ENCODE results near the gene KLF18. TPM values are rescaled to one million over a fixed set of nuclear protein-coding genes. Genes with fewer than 3 reads are reported as not detected.

The KLF18 gene
- total RNA-seq = not detected

DNA sequence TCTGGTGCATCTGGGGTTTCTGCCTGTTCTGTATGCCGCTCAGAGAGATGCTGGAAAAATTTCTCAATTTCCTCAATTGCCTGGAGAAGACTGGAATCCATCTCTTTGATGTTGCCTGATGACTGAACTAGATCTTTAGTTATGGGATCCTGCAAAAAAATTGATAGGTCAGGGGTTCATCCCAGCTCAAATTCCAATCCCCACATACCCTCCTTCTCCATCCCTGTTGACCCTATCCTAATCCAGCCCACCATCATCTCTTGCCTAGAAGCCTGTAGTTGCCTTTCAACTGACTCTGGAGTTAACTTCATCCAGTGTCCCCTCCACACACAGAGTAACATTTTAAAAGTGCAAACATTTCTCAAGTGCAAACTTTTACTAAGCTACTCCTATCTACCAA lies at the start of gene KLF18:
Gene KLF18, minus strand, starts transcription at position 101 of the 400 bp plus-strand sequence. Its CDS starts 0 bp downstream, at position 101.
- CTCF ChIA-PET = no interaction called here
- Mint-ChIP-seq H3K27me3 (no peaks in the 10 kb centered on the region), H3K36me3 (ENCODE audit: low read depth) (no peaks in the 10 kb centered on the region), H3K4me3 (no peak within 1 kb of the TSS), H3K9me3 (peaks cover 15% of the 10 kb centered on the region), H3K27ac (no peak within 1 kb of the TSS), H3K4me1 (no peaks in the 10 kb centered on the region)
- no peak for DNase-seq
- POLR2A ChIA-PET = no interaction called here

DNA sequence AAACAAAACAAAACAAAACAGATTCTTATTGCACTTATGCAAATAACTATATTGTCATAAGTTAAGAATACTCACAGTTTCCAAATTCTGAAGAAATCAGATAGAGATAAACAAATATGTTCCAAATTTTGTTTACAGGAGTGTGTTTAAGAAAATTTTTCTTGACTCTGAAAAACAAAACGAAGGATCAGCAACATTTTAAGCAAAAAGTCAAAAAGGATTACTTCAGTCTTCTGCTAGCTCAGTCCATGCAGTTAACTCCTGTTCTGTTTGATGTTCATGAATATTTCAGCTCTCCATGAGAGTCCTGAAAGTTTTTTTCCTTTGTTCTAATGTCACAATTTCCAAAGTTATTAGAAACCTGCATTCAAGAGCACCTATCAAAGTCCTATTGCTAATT lies 33.2 kb upstream of the KLF18 start:
- H3K9me3 Mint-ChIP-seq = peaks cover 14% of the 10 kb centered on the region
- H3K36me3 Mint-ChIP-seq (ENCODE audit: low read depth) = no peaks in the 10 kb centered on the region
- DNase-seq = no peak
- H3K27me3 Mint-ChIP-seq = peaks cover 11% of the 10 kb centered on the region
- ChIA-PET POLR2A (no interaction called here), CTCF (no interaction called here)
- H3K4me3 Mint-ChIP-seq = no peak overlapping the region
- no peak overlapping the region for H3K27ac Mint-ChIP-seq
- H3K4me1 Mint-ChIP-seq = no peaks in the 10 kb centered on the region

DNA sequence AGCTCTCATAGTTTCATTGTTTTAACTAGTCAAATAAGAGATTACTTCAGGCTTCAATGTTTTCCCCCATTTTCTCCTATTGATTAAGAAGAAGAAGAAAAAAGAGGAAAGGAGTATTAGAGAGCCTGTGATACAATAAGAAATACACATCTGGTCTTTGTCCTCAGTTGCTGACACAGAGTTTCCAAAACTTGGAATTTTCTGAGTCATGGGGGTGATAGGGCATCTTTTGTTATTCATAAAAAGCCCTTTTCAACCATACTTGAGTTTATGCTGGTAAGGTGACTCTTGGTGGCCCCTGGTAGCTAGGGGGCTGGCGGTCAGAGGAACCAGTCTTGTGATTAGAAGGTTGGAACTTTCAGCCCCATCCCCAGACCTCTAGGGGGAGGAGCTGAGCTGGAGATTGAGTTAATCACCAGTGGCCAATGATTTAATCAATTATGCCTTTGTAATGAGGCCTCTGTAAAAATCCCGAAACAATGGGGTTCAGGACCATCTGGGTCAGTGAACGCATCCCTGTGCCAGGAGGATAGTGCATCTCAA lies 28.9 kb upstream of the KLF18 start:
- H3K4me1 Mint-ChIP-seq = peaks cover 6% of the 10 kb centered on the region
- H3K36me3 Mint-ChIP-seq (ENCODE audit: low read depth) = peaks cover 4% of the 10 kb centered on the region
- POLR2A ChIA-PET = no interaction called here
- CTCF ChIA-PET = interaction anchor here (1.6 kb wide), 1 partner anchor 9 kb away, joined by 4 read pairs; no protein-coding TSS in a partner anchor
- H3K27ac Mint-ChIP-seq = no peak overlapping the region
- peaks cover 18% of the 10 kb centered on the region for H3K9me3 Mint-ChIP-seq
- DNase-seq = no peak
- no peak overlapping the region for H3K4me3 Mint-ChIP-seq
- peaks cover 16% of the 10 kb centered on the region for H3K27me3 Mint-ChIP-seq

DNA sequence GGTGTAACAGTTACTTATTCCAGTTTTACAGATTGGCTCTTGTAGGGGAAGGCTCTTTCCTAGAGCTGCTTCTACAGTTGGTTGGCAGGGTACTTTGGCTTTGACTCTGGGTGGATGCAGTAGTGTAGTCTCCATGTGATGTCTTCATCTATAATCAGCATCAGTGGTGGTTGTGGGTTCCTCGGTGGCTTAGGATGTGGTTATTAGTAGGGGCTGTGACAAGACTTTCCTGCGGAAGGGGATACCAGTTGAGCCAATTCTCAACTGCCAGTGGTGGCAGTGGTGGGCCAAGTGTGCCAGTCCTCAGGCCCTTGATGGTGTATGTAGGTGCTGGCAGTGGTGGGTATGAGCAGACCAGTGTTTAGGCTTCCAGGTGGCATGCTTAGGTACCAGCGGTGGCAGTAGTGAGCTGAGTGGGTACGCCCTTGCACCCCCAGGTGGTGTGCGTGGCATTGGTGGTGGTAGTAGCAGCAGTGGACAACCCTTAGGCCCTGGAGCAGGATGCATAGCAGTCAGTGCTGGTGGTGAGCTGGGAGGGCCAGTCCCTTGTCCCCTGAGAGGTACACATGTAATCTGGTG lies 27.2 kb upstream of the KLF18 start:
- ChIA-PET POLR2A (no interaction called here), CTCF (no interaction called here)
- Mint-ChIP-seq H3K27ac (peak overlapping the region; percentile 51), H3K27me3 (peaks cover 12% of the 10 kb centered on the region), H3K4me3 (no peak overlapping the region), H3K9me3 (peaks cover 6% of the 10 kb centered on the region), H3K4me1 (peaks cover 6% of the 10 kb centered on the region), H3K36me3 (ENCODE audit: low read depth) (peaks cover 4% of the 10 kb centered on the region)
- DNase-seq = peak; percentile 10

DNA sequence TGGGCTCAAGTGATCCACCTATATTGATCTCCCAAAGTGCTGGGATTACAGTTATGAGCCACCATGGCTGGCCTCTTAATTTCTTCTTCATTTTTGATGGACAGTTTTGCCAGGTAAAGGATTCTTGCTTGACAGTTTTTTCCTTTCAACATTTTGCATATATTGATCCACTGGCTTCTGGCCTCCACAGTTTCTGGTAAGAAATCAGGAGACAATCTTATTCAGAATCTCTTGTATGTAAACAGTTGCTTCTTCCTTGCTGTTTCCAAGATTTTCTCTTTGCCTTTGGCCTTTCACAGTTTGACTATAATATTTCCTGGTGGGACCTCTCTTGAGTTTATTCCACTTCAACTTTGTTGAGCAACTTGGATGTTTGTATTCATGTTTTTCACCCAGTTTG lies 20.1 kb upstream of the KLF18 start:
- Mint-ChIP-seq H3K36me3 (ENCODE audit: low read depth) (no peaks in the 10 kb centered on the region), H3K27me3 (peaks cover 3% of the 10 kb centered on the region), H3K4me1 (no peaks in the 10 kb centered on the region), H3K9me3 (no peaks in the 10 kb centered on the region), H3K4me3 (no peak overlapping the region), H3K27ac (no peak overlapping the region)
- DNase-seq = no peak
- CTCF ChIA-PET = interaction anchor here (0.6 kb wide), 1 partner anchor 142 kb away, joined by 3 read pairs; no protein-coding TSS in a partner anchor
- POLR2A ChIA-PET = no interaction called here

DNA sequence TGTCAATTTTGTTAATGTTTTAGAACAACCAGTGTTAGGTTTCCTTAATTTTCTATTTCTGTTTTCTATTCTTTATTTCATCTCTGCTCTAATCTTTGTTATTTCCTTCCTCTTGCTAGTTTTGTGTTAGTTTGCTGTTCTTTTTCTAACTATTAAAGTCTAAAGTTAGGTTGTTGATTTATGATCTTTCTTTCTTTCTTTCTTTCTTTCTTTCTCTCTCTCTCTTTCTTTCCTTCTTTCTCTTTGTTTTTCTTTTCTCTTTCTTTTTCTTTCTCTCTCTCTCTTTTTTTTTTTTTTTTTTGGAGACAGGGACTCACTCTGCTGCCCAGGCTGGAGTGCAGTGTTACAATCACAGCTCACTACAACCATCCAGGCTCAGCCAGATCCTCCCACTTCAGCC lies 17.4 kb upstream of the KLF18 start:
- CTCF ChIA-PET = interaction anchor here (0.6 kb wide), 1 partner anchor 241 kb away, joined by 3 read pairs; no protein-coding TSS in a partner anchor
- POLR2A ChIA-PET = no interaction called here
- Mint-ChIP-seq H3K9me3 (no peaks in the 10 kb centered on the region), H3K27me3 (peaks cover 3% of the 10 kb centered on the region), H3K4me1 (no peaks in the 10 kb centered on the region), H3K27ac (no peak overlapping the region), H3K4me3 (no peak overlapping the region), H3K36me3 (ENCODE audit: low read depth) (no peaks in the 10 kb centered on the region)
- no peak for DNase-seq

DNA sequence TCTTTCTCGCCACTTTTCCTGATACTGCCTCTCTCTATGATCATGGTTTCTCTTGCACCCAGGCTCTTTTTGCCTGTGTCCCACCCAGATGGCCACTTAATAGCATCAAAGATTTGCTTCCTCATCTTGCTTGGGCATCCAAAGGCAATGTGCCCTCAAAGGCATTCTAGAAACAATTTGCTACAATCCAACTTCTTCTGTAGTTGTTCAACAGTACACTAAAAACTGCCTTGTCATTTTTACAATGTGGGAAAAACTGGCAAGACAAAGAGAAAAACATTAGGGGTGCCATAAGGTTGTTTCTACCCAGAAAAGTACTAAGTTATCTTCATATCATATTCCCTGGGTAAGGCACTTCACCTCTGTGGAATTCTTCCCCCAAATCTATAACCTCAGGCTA lies 16.5 kb upstream of the KLF18 start:
- H3K4me1 Mint-ChIP-seq = no peaks in the 10 kb centered on the region
- H3K4me3 Mint-ChIP-seq = no peak overlapping the region
- H3K27ac Mint-ChIP-seq = no peak overlapping the region
- no peak for DNase-seq
- H3K9me3 Mint-ChIP-seq = no peaks in the 10 kb centered on the region
- ChIA-PET POLR2A (no interaction called here), CTCF (no interaction called here)
- no peaks in the 10 kb centered on the region for H3K36me3 Mint-ChIP-seq (ENCODE audit: low read depth)
- H3K27me3 Mint-ChIP-seq = no peaks in the 10 kb centered on the region

DNA sequence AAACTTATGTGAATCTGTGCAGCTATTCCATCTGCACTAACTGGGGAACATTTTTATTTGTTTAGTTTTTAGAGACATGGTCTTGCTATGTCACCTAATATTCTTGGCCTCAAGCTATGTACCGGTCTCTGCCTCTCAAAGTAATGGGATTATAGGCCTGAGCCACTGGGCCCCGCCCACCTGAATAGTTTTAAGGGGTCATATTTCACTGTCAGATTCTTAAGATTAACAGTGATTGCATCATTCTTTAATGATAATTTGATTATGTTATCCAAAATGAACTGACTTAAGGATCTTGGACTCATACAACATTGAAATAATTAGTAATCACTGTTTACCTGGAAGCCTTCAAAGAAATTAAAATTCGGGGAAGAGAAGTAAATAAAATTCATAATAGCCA lies 12.6 kb upstream of the KLF18 start:
- POLR2A ChIA-PET = no interaction called here
- no peaks in the 10 kb centered on the region for H3K36me3 Mint-ChIP-seq (ENCODE audit: low read depth)
- CTCF ChIA-PET = no interaction called here
- H3K9me3 Mint-ChIP-seq = no peaks in the 10 kb centered on the region
- no peak for DNase-seq
- H3K27ac Mint-ChIP-seq = no peak overlapping the region
- no peak overlapping the region for H3K4me3 Mint-ChIP-seq
- H3K4me1 Mint-ChIP-seq = no peaks in the 10 kb centered on the region
- peaks cover 14% of the 10 kb centered on the region for H3K27me3 Mint-ChIP-seq

DNA sequence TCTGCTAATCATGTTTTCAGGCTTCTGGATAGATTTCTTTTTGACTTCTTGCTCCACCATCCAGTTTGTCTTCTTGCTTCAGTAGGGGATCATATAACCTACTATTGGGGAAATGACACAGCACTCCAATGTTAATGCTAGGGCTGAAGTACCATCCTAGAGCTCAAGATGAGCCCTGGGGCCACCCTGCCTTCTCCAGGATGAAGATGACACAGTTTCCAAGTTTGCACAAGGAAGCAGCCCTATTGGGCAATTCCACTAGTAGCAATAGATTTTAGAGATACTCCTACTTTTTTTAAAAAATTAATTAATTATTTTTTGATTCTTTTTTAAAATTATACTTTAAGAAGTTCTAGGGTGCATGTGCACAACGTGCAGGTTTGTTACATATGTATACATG lies 11.3 kb upstream of the KLF18 start:
- Mint-ChIP-seq H3K4me3 (no peak overlapping the region), H3K27me3 (peaks cover 14% of the 10 kb centered on the region), H3K36me3 (ENCODE audit: low read depth) (no peaks in the 10 kb centered on the region), H3K9me3 (no peaks in the 10 kb centered on the region), H3K27ac (no peak overlapping the region), H3K4me1 (no peaks in the 10 kb centered on the region)
- ChIA-PET POLR2A (no interaction called here), CTCF (no interaction called here)
- no peak for DNase-seq

DNA sequence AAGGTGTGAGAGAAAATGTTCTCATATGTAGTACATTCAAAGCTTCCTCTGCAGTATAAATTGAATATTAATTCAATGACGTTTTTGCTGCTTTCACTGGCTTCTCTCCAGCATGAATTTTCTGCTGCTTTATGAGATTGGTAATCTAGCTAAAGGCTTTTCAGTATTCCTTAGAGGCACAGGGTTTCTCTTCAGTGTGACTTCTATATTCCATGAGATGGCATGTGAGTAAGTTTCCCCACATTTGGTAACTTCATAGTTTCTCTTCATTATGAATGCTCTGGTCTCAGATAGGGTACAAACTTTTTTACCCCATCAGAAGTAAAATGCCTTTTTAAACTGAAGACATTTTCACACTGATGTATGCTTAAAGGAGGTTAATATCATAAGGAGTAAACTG lies 10.4 kb upstream of the KLF18 start:
- Mint-ChIP-seq H3K9me3 (no peaks in the 10 kb centered on the region), H3K36me3 (ENCODE audit: low read depth) (no peaks in the 10 kb centered on the region), H3K27ac (no peak overlapping the region), H3K27me3 (peaks cover 14% of the 10 kb centered on the region), H3K4me3 (no peak overlapping the region), H3K4me1 (no peaks in the 10 kb centered on the region)
- ChIA-PET POLR2A (no interaction called here), CTCF (no interaction called here)
- DNase-seq = no peak

DNA sequence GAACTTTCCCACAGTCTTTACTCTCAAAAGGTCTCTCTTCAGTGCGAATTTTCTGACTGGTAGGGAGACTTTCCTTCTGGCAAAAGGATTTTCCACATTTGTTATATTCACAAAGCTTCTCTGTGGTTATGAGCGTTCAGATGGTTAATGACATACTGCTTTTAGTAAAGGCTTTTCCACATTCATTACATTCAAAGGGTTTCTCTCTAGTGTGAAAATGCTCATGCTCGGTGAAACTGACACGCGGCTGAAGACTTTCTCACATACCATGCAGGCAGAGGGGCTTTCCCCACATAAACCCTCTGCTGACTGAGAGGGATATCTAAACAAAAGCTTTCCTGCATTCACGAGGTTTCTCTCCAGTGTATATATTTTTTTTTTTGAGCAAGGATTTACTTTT lies 9.9 kb upstream of the KLF18 start:
- no peaks in the 10 kb centered on the region for H3K36me3 Mint-ChIP-seq (ENCODE audit: low read depth)
- H3K4me3 Mint-ChIP-seq = no peak overlapping the region
- no peaks in the 10 kb centered on the region for H3K9me3 Mint-ChIP-seq
- POLR2A ChIA-PET = no interaction called here
- no peak for DNase-seq
- H3K4me1 Mint-ChIP-seq = no peaks in the 10 kb centered on the region
- no peak overlapping the region for H3K27ac Mint-ChIP-seq
- peaks cover 14% of the 10 kb centered on the region for H3K27me3 Mint-ChIP-seq
- CTCF ChIA-PET = interaction anchor here (0.6 kb wide), 1 partner anchor 332 kb away, joined by 5 read pairs; no protein-coding TSS in a partner anchor

DNA sequence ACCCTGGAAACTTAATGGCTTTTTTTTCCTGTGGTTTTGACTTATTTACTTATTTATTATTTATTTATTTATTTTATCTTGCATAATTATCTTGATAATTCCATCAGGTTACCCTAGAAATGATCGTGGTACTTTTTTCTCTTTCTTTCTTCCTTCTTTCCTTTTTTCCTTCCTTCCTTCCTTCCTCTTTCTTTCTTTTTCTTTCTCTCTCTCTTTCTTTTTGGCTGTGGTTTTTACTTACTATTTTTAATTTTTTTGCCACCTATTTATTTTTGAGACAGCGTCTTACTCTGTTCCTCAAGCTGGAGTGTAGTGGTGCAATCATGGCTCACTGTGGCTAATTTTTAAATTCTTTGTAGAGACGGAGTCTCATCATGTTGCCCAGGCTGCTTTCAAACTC lies 6.2 kb upstream of the KLF18 start:
- H3K9me3 Mint-ChIP-seq = peaks cover 15% of the 10 kb centered on the region
- no peak overlapping the region for H3K4me3 Mint-ChIP-seq
- no peak overlapping the region for H3K27ac Mint-ChIP-seq
- POLR2A ChIA-PET = interaction anchor here (0.7 kb wide), 1 partner anchor 223 kb away, joined by 3 read pairs; no protein-coding TSS in a partner anchor
- peaks cover 14% of the 10 kb centered on the region for H3K27me3 Mint-ChIP-seq
- CTCF ChIA-PET = interaction anchor here (0.6 kb wide), 1 partner anchor 1384 kb away, joined by 4 read pairs; no protein-coding TSS in a partner anchor
- H3K4me1 Mint-ChIP-seq = no peaks in the 10 kb centered on the region
- no peaks in the 10 kb centered on the region for H3K36me3 Mint-ChIP-seq (ENCODE audit: low read depth)
- DNase-seq = no peak

DNA sequence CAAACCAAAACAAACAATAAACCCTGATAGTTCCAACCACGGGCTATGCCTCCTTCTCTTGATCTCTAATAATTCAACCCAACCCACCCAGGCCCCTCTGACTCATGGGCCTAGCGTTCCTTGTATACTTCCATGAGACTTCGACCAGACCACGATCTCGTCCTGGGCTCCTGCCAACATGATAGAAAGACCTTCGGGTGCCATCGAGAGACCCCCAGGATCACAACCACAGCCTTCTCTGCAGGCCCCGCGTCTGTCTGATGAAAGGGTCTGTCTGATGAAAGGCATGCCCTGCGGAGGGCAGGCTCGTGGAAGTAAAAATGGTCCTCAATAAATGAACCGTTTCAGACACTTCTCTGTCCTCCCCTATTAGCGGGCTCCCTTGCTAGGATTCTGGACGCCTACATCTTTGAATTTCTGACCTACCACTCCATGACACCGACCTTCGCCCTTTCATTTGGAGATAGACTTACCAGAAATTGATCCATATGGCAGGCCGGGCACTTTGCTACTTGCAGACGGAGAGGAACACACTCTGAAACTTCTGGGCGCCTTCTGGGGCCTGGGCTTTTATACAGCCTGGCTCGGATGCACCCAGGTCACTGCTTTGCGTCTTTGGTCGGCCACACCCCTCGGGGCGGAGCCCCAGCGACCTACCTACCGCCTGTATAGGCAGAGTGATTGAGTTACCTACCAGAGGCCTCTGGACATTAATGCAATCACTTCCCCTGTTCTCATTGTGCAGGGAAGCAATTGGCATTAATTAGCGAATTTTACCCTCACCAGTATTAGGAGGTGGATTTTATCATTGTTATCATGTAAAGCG lies 5.3 kb upstream of the KLF18 start:
- Mint-ChIP-seq H3K9me3 (peaks cover 15% of the 10 kb centered on the region), H3K36me3 (ENCODE audit: low read depth) (no peaks in the 10 kb centered on the region), H3K27me3 (peaks cover 11% of the 10 kb centered on the region), H3K4me3 (no peak overlapping the region), H3K27ac (no peak overlapping the region), H3K4me1 (no peaks in the 10 kb centered on the region)
- ChIA-PET POLR2A (no interaction called here), CTCF (interaction anchor here (0.6 kb wide), 1 partner anchor 9 kb away, joined by 3 read pairs; no protein-coding TSS in a partner anchor)
- DNase-seq = no peak
